K562 (cell line): ENCODE data around the gene LRRC43. TPM values are rescaled to one million over a fixed set of nuclear protein-coding genes. Genes with fewer than 3 reads are reported as not detected.

Source experiments
- AFF1 ChIP-seq, 2 experiments: fragments of 450-650 bp; IDR thresholded peaks; 2 replicates each; pipeline ENCODE4 v1.6.1; 2018; ENCODE audit warnings: mild to moderate bottlenecking in 2 of 2, low read depth in 1 of 2; ENCODE audit not compliant: partially characterized antibody in 2 of 2
- CEBPG ChIP-seq, 3 experiments: fragments of 200-800 bp in 1 of 3; sonication (Bioruptor generic) in 1 of 3; sonication (generic) in 1 of 3; formaldehyde crosslinking in 1 of 3; IDR thresholded peaks in 2 of 3; conservative IDR thresholded peaks in 1 of 3; 2 replicates each; pipeline versions ENCODE4 v1.6.1 to v1.8.0; 2016 to 2022; ENCODE audit warnings: missing compliant biosample characterization in 2 of 3, missing genetic modification characterization in 2 of 3, mild to moderate bottlenecking in 1 of 3, missing genetic modification reagents in 1 of 3
- CTCF ChIP-seq, 3 experiments: IDR thresholded peaks in 2 of 3; conservative IDR thresholded peaks in 1 of 3; 2 replicates each; pipeline ENCODE4 v1.5.1; 2011 to 2012; ENCODE audit warnings: low read length in 3 of 3, mild to moderate bottlenecking in 3 of 3, control low read depth in 2 of 3, improper control_type of control experiment in 1 of 3, inconsistent platforms in 1 of 3, low read depth in 1 of 3, mixed read lengths in 1 of 3, moderate library complexity in 1 of 3; ENCODE audit not compliant: insufficient read depth in 2 of 3
- EP300 ChIP-seq: IDR thresholded peaks from 2 replicates; pipeline ENCODE4 v1.6.1; 2012; ENCODE audit warnings: low read length, improper control_type of control experiment
- HNRNPK ChIP-seq: fragments of 200-400 bp; formaldehyde crosslinking; IDR thresholded peaks from one replicate; pipeline ENCODE4 v1.6.1; 2018; ENCODE audit warnings: mild to moderate bottlenecking, low read depth, low read length; ENCODE audit not compliant: poor library complexity, severe bottlenecking
- JUNB ChIP-seq: fragments of 450-650 bp; formaldehyde crosslinking; conservative IDR thresholded peaks from 2 replicates; pipeline ENCODE4 v1.4.0; 2020; ENCODE audit warnings: mild to moderate bottlenecking
- KDM5B ChIP-seq: fragments of 200-600 bp; sonication (generic); IDR thresholded peaks from 2 replicates; pipeline ENCODE4 v1.6.1; 2012; ENCODE audit warnings: low read depth, mild to moderate bottlenecking, moderate library complexity, low read length, control low read depth, inconsistent platforms; ENCODE audit not compliant: insufficient replicate concordance
- KHSRP ChIP-seq: fragments of 450-650 bp; IDR thresholded peaks from 2 replicates; pipeline ENCODE4 v1.6.1; 2017
- MXI1 ChIP-seq: IDR thresholded peaks from 2 replicates; pipeline ENCODE4 v1.6.1; 2011; ENCODE audit warnings: low read depth, mild to moderate bottlenecking, improper control_type of control experiment, low read length
- NR2F6 ChIP-seq: fragments of 450-650 bp; formaldehyde crosslinking; IDR thresholded peaks from 2 replicates; pipeline ENCODE4 v1.4.0; 2020; ENCODE audit warnings: mild to moderate bottlenecking
- TGIF2 ChIP-seq: sonication (generic); formaldehyde crosslinking; IDR thresholded peaks from 2 replicates; pipeline ENCODE4 v1.8.1; 2022; ENCODE audit warnings: mild to moderate bottlenecking, missing genetic modification reagents, moderate library complexity
- THAP7 ChIP-seq: fragments of 250-450 bp; sonication (Bioruptor Pico); IDR thresholded peaks from 2 replicates; pipeline ENCODE4 v1.5.0; 2021
- ZNF232 ChIP-seq: sonication (generic); formaldehyde crosslinking; IDR thresholded peaks from 2 replicates; pipeline ENCODE4 v1.8.0; 2022; ENCODE audit warnings: mild to moderate bottlenecking, missing genetic modification reagents
- ZNF551 ChIP-seq: fragments of 250-450 bp; sonication (Bioruptor Pico); IDR thresholded peaks from 2 replicates; pipeline ENCODE4 v1.5.0; 2021; ENCODE audit warnings: mild to moderate bottlenecking, moderate library complexity
- ZNF584 ChIP-seq: fragments of 200-800 bp; sonication (Bioruptor generic); IDR thresholded peaks from 2 replicates; pipeline ENCODE4 v1.6.1; 2016; ENCODE audit warnings: low read depth, mild to moderate bottlenecking, missing genetic modification characterization, missing compliant biosample characterization
- polyA plus RNA-seq, 8 experiments: library from polyadenylated mRNA; depleted of rRNA in 4 of 8; stranded (reverse) in 5 of 8; unstranded in 3 of 8; fragments of >200 nt; fragmentation: Nextera tagmentation in 2 of 8; fragmentation: Illumina TruSeq in 1 of 8; extraction: Ambion mirVana in 2 of 8; extraction: Trizol in 1 of 8; gene quantifications; 2 replicates each; pipeline versions ENCODE4 v1.2.1 to v1.2.3, GENCODE V29; 2011 to 2014; ENCODE audit warnings: inconsistent platforms in 1 of 8, missing spikeins in 1 of 8
- total RNA-seq, 7 experiments: library from RNA; depleted of rRNA in 6 of 7; stranded (reverse); fragments of >200 nt in 6 of 7; fragmentation: Illumina TruSeq in 2 of 7; extraction: Trizol in 2 of 7; gene quantifications; 2 replicates each; pipeline versions ENCODE4 v1.2.1 to v1.2.3, GENCODE V29; 2011 to 2021; ENCODE audit warnings: low replicate concordance in 1 of 7

LRRC43 gene
- total and polyA plus RNA-seq, 9 of the 15 experiments (the other 6 are each of a cell fraction or from before 2014, with no cell fraction given) = 0.19 TPM; not detected in 8

GRCh38 chr12:122226366-122227125 lies 43.6 kb downstream of the LRRC43 start (continued):
- TF ChIP-seq KHSRP (no peak), CTCF (IDR thresholded peaks at IDR 0.05 in 2 of 3, conservative IDR thresholded peaks at IDR 0.05 in 1 of 3; ENCODE audit: insufficient read depth in 2 of 3, low read depth in 1 of 3, low read length in 3 of 3) (no peak), NR2F6 (no peak), ZNF551 (no peak), ZNF584 (CRISPR knock-in tag) (no peak), AFF1 (IDR thresholded peaks at IDR 0.05; ENCODE audit: low read depth in 1 of 2, partially characterized antibody in 2 of 2) (no peak), THAP7 (CRISPR knock-in tag) (no peak), ZNF232 (peak; percentile 96), TGIF2 (CRISPR knock-in tag) (peak; percentile 94; the same call in 1 of the 2 replicates), MXI1 (peak; percentile 78), KDM5B (no peak), JUNB (CRISPR knock-in tag) (no peak), HNRNPK (no peak), EP300 (no peak), CEBPG (CRISPR knock-in tag; IDR thresholded peaks at IDR 0.05) (no peak; the same call in 1 of the 2 replicates), CEBPG (tag; conservative IDR thresholded peaks at IDR 0.05 in 1 of 2, IDR thresholded peaks at IDR 0.05 in 1 of 2) (no peak)
